Measurements from ENCODE around the gene GJA9. TPM values are rescaled to one million over a fixed set of nuclear protein-coding genes. Genes with fewer than 3 reads are reported as not detected.

GJA9 gene
- not detected for total RNA-seq
- polyA plus RNA-seq, result not detected
- total RNA-seq, result not detected

GRCh38 chr1:38881487-38881886, at the start of gene GJA9:
Gene GJA9 (minus strand): TSS chr1:38881587. CDS start chr1:38876098, 5,489 bp downstream.
- peaks cover 0 to 16% (median 0%) of the 10 kb centered on the region in 5 donors for H3K27me3 Mint-ChIP-seq
- CTCF ChIA-PET, result interaction anchor here (0.7 kb wide), 1 partner anchor 15 kb away, joined by 3 read pairs; no protein-coding TSS in a partner anchor
- POLR2A ChIA-PET, result interaction anchor here (0.6 to 0.9 kb wide), 2 partner anchors 8 to 111 kb away, joined by 3 to 4 read pairs; no protein-coding TSS in a partner anchor
- peaks cover 0 to 5% (median 0%) of the 10 kb centered on the region in 5 donors for H3K36me3 Mint-ChIP-seq
- H3K27me3 ChIP-seq (ENCODE audit: control insufficient read depth in 2 of 2, insufficient read depth in 2 of 2, low read length in 2 of 2), result no peaks in the 10 kb centered on the region
- H3K27ac ChIP-seq (ENCODE audit: low read depth, low read length), result no peak within 1 kb of the TSS
- intact Hi-C loops (cut with micrococcal nuclease), result no loop called here
- no peaks in the 10 kb centered on the region for H3K9me3 ChIP-seq (ENCODE audit: control insufficient read depth in 2 of 3, low read length in 3 of 3)
- ATAC-seq (no peak), DNase-seq (no peak)
- H3K4me1 ChIP-seq (ENCODE audit: control insufficient read depth in 2 of 2, insufficient read depth in 2 of 2, low read length in 2 of 2), result no peaks in the 10 kb centered on the region
- H3K4me3 ChIP-seq (ENCODE audit: low read length), result no peak within 1 kb of the TSS
- no peak within 1 kb of the TSS for H3K27ac Mint-ChIP-seq
- H3K4me1 Mint-ChIP-seq, result no peaks in the 10 kb centered on the region
- H3K4me3 Mint-ChIP-seq, result no peak within 1 kb of the TSS
- H3K36me3 ChIP-seq (ENCODE audit: control insufficient read depth in 2 of 3, insufficient read depth in 3 of 3, low read length in 3 of 3), result no peaks in the 10 kb centered on the region
- no peaks in the 10 kb centered on the region for H3K9me3 Mint-ChIP-seq

DNA sequence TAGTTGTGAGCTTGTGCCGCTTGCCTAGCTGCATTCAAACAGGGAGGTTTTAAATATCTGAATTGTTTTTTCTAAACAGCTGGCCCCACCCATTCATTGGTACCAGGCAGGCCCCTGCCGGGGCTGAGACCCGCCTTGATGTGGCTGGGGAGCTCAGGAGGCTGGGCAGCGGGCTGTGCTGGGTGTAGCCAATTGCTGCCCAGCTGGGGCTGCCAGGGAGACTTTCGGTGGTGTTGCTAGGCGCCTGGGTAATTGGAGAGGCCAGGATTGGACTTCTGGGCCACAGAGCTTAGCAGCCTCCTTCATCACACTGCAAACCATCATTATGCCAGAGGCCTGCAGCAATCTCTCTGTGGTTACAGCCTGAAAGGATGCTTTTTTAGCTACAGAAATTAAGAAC, 48.1 kb upstream of the GJA9 start:
- no peak overlapping the region for H3K4me3 Mint-ChIP-seq
- intact Hi-C loops (cut with micrococcal nuclease), result no loop called here
- H3K4me1 ChIP-seq (ENCODE audit: control insufficient read depth in 2 of 2, insufficient read depth in 2 of 2, low read length in 2 of 2), result no peaks in the 10 kb centered on the region
- peaks cover 0 to 2% (median 0%) of the 10 kb centered on the region in 11 donors for H3K9me3 Mint-ChIP-seq
- DNase-seq, result no peak
- ChIA-PET POLR2A (no interaction called here), CTCF (no interaction called here)
- no peak for ATAC-seq
- H3K27me3 ChIP-seq (ENCODE audit: control insufficient read depth in 2 of 2, insufficient read depth in 2 of 2, low read length in 2 of 2), result no peaks in the 10 kb centered on the region
- H3K36me3 Mint-ChIP-seq, result no peaks in the 10 kb centered on the region
- H3K9me3 ChIP-seq (ENCODE audit: control insufficient read depth in 2 of 3, low read length in 3 of 3), result no peaks in the 10 kb centered on the region
- H3K36me3 ChIP-seq (ENCODE audit: control insufficient read depth in 2 of 3, insufficient read depth in 3 of 3, low read length in 3 of 3), result no peaks in the 10 kb centered on the region
- H3K4me3 ChIP-seq (ENCODE audit: low read length), result no peak overlapping the region
- H3K27ac Mint-ChIP-seq, result no peak overlapping the region
- no peaks in the 10 kb centered on the region for H3K27me3 Mint-ChIP-seq
- H3K4me1 Mint-ChIP-seq, result no peaks in the 10 kb centered on the region
- no peak overlapping the region for H3K27ac ChIP-seq (ENCODE audit: low read depth, low read length)

DNA sequence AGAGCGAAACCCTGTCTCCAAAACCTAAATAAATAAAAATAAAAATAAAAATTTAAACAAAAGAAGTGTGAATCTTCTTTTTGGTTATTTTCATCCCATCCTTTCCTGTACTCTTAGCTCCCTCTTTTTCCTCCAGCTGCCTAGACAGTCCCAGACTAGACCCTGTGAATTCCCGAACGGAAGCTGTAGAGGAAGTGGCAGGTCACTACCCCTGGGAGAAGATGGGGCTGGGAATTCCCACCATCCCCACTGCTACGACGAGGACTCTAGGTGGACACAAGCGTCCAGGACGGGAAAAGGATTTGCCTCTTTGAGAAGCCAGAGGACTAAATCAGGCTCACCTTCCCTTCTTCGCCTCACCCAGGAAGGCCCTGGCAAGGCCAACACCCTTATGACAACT, 47.7 kb upstream of the GJA9 start:
- Mint-ChIP-seq H3K36me3 (no peaks in the 10 kb centered on the region), H3K27ac (no peak overlapping the region), H3K4me3 (no peak overlapping the region), H3K9me3 (peaks cover 0 to 2% (median 0%) of the 10 kb centered on the region in 11 donors), H3K27me3 (no peaks in the 10 kb centered on the region), H3K4me1 (no peaks in the 10 kb centered on the region)
- Histone ChIP-seq H3K9me3 (ENCODE audit: control insufficient read depth in 2 of 3, low read length in 3 of 3) (no peaks in the 10 kb centered on the region), H3K27me3 (ENCODE audit: control insufficient read depth in 2 of 2, insufficient read depth in 2 of 2, low read length in 2 of 2) (no peaks in the 10 kb centered on the region), H3K36me3 (ENCODE audit: control insufficient read depth in 2 of 3, insufficient read depth in 3 of 3, low read length in 3 of 3) (no peaks in the 10 kb centered on the region), H3K4me1 (ENCODE audit: control insufficient read depth in 2 of 2, insufficient read depth in 2 of 2, low read length in 2 of 2) (no peaks in the 10 kb centered on the region), H3K4me3 (ENCODE audit: low read length) (no peak overlapping the region), H3K27ac (ENCODE audit: low read depth, low read length) (no peak overlapping the region)
- ChIA-PET POLR2A (no interaction called here), CTCF (no interaction called here)
- intact Hi-C loops (cut with micrococcal nuclease), result no loop called here
- ATAC-seq (no peak), DNase-seq (no peak)

DNA sequence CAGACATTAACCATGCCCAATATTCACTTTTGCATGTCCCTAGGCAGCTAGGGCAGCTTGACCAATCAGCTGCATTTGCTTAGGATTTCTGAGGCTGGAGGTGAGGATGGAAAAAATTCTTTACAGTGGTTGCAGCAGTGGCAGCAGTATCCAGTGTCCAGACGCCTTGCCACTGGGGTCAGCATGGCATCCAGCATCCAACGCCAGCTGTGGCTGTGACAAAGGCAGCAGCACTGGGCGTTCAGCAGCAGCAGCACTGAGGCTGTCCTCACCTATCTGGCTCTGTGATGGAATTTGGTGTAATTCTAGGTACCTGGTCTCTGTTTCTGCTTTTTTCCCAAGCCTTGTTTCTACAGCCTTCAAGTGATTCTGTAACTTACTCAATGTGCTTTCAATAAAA, 44.7 kb upstream of the GJA9 start:
- no peak overlapping the region for H3K27ac Mint-ChIP-seq
- H3K4me3 Mint-ChIP-seq, result no peak overlapping the region
- Histone ChIP-seq H3K9me3 (ENCODE audit: control insufficient read depth in 2 of 3, low read length in 3 of 3) (no peaks in the 10 kb centered on the region), H3K4me1 (ENCODE audit: control insufficient read depth in 2 of 2, insufficient read depth in 2 of 2, low read length in 2 of 2) (no peaks in the 10 kb centered on the region), H3K27me3 (ENCODE audit: control insufficient read depth in 2 of 2, insufficient read depth in 2 of 2, low read length in 2 of 2) (no peaks in the 10 kb centered on the region), H3K4me3 (ENCODE audit: low read length) (no peak overlapping the region), H3K27ac (ENCODE audit: low read depth, low read length) (no peak overlapping the region), H3K36me3 (ENCODE audit: control insufficient read depth in 2 of 3, insufficient read depth in 3 of 3, low read length in 3 of 3) (no peaks in the 10 kb centered on the region)
- H3K4me1 Mint-ChIP-seq, result no peaks in the 10 kb centered on the region
- H3K9me3 Mint-ChIP-seq, result peaks cover 0 to 2% (median 0%) of the 10 kb centered on the region in 11 donors
- ATAC-seq, result no peak
- H3K27me3 Mint-ChIP-seq, result no peaks in the 10 kb centered on the region
- no peak for DNase-seq
- H3K36me3 Mint-ChIP-seq, result no peaks in the 10 kb centered on the region
- CTCF ChIA-PET, result no interaction called here
- intact Hi-C loops (cut with micrococcal nuclease), result no loop called here
- POLR2A ChIA-PET, result no interaction called here

GRCh38 chr1:38925391-38925790, 44.0 kb upstream of the GJA9 start:
- Mint-ChIP-seq H3K9me3 (peaks cover 0 to 2% (median 0%) of the 10 kb centered on the region in 11 donors), H3K27me3 (no peaks in the 10 kb centered on the region), H3K4me3 (no peak overlapping the region), H3K4me1 (no peaks in the 10 kb centered on the region), H3K36me3 (no peaks in the 10 kb centered on the region), H3K27ac (no peak overlapping the region)
- no peaks in the 10 kb centered on the region for H3K4me1 ChIP-seq (ENCODE audit: control insufficient read depth in 2 of 2, insufficient read depth in 2 of 2, low read length in 2 of 2)
- intact Hi-C loops (cut with micrococcal nuclease), result no loop called here
- ATAC-seq (no peak), DNase-seq (no peak)
- H3K4me3 ChIP-seq (ENCODE audit: low read length), result no peak overlapping the region
- ChIA-PET POLR2A (no interaction called here), CTCF (no interaction called here)
- H3K27ac ChIP-seq (ENCODE audit: low read depth, low read length), result no peak overlapping the region
- H3K9me3 ChIP-seq (ENCODE audit: control insufficient read depth in 2 of 3, low read length in 3 of 3), result no peaks in the 10 kb centered on the region
- H3K36me3 ChIP-seq (ENCODE audit: control insufficient read depth in 2 of 3, insufficient read depth in 3 of 3, low read length in 3 of 3), result no peaks in the 10 kb centered on the region
- H3K27me3 ChIP-seq (ENCODE audit: control insufficient read depth in 2 of 2, insufficient read depth in 2 of 2, low read length in 2 of 2), result no peaks in the 10 kb centered on the region

DNA sequence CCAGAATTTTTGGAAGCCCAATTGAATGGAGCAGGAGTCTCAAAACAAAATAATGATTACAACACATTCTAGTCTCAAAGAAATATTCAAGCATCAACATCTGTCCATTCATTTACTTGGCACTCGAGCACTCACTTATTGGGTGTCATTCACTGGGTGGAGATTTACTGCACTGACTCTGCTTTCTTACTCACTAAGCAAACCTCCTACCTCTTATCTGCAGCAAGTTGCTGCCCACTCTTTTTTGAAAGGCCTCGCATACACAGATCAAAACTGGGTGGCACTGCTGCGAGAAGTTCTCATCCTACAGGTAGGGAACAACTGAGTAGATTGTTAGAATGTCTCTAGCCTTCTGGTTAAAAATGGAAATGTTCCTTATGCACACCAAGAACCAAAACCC, 42.2 kb upstream of the GJA9 start:
- intact Hi-C loops (cut with micrococcal nuclease), result no loop called here
- no peaks in the 10 kb centered on the region for H3K27me3 ChIP-seq (ENCODE audit: control insufficient read depth in 2 of 2, insufficient read depth in 2 of 2, low read length in 2 of 2)
- no peaks in the 10 kb centered on the region for H3K36me3 ChIP-seq (ENCODE audit: control insufficient read depth in 2 of 3, insufficient read depth in 3 of 3, low read length in 3 of 3)
- no peaks in the 10 kb centered on the region for H3K4me1 ChIP-seq (ENCODE audit: control insufficient read depth in 2 of 2, insufficient read depth in 2 of 2, low read length in 2 of 2)
- CTCF ChIA-PET, result no interaction called here
- H3K27ac ChIP-seq (ENCODE audit: low read depth, low read length), result no peak overlapping the region
- no peak overlapping the region for H3K4me3 Mint-ChIP-seq
- H3K4me3 ChIP-seq (ENCODE audit: low read length), result no peak overlapping the region
- no peaks in the 10 kb centered on the region for H3K36me3 Mint-ChIP-seq
- H3K9me3 ChIP-seq (ENCODE audit: control insufficient read depth in 2 of 3, low read length in 3 of 3), result no peaks in the 10 kb centered on the region
- POLR2A ChIA-PET, result no interaction called here
- H3K4me1 Mint-ChIP-seq, result peaks cover 0 to 3% (median 0%) of the 10 kb centered on the region in 7 donors
- ATAC-seq, result no peak
- peaks cover 0 to 3% (median 0%) of the 10 kb centered on the region in 11 donors for H3K9me3 Mint-ChIP-seq
- no peak overlapping the region for H3K27ac Mint-ChIP-seq
- DNase-seq, result no peak
- H3K27me3 Mint-ChIP-seq, result no peaks in the 10 kb centered on the region

DNA sequence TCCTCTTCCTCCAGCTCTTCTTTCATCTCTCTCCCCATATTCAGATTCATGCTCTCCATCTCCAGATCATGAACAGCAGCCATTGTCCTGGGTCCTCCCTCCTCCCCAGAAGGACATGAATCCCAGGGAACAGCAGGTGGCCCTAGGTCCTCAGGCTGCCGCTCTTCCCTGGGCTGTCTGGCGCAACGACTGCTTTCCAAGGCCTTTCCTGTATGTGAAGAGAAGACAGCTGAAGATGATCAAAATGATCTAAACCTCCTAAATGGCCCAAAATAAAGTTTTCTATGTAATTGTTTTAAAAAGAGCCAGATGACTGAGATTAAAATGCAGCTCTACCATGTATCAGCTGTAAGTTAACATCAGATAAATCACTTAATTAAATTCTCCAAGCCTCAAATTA, 37.7 kb upstream of the GJA9 start:
- no peak overlapping the region for H3K4me3 Mint-ChIP-seq
- no peaks in the 10 kb centered on the region for H3K4me1 ChIP-seq (ENCODE audit: control insufficient read depth in 2 of 2, insufficient read depth in 2 of 2, low read length in 2 of 2)
- peaks cover 0 to 5% (median 0%) of the 10 kb centered on the region in 5 donors for H3K36me3 Mint-ChIP-seq
- H3K27ac ChIP-seq (ENCODE audit: low read depth, low read length), result no peak overlapping the region
- H3K27me3 Mint-ChIP-seq, result no peaks in the 10 kb centered on the region
- no peak overlapping the region for H3K4me3 ChIP-seq (ENCODE audit: low read length)
- ChIA-PET POLR2A (no interaction called here), CTCF (no interaction called here)
- H3K27ac Mint-ChIP-seq, result no peak overlapping the region
- H3K9me3 ChIP-seq (ENCODE audit: control insufficient read depth in 2 of 3, low read length in 3 of 3), result no peaks in the 10 kb centered on the region
- H3K4me1 Mint-ChIP-seq, result peaks cover 0 to 3% (median 0%) of the 10 kb centered on the region in 7 donors
- no peak for ATAC-seq
- H3K9me3 Mint-ChIP-seq, result peaks cover 0 to 1% (median 0%) of the 10 kb centered on the region in 11 donors
- intact Hi-C loops (cut with micrococcal nuclease), result no loop called here
- no peaks in the 10 kb centered on the region for H3K27me3 ChIP-seq (ENCODE audit: control insufficient read depth in 2 of 2, insufficient read depth in 2 of 2, low read length in 2 of 2)
- DNase-seq, result no peak
- H3K36me3 ChIP-seq (ENCODE audit: control insufficient read depth in 2 of 3, insufficient read depth in 3 of 3, low read length in 3 of 3), result no peaks in the 10 kb centered on the region

Measured in naive thymus-derived CD4-positive, alpha-beta T cell (primary cell).